Stimulated activated CD8-positive, alpha-beta memory T cell treated with anti-CD3 and anti-CD28 coated beads, Interleukin-7, amount 100 ng/mL, for 1 hour (primary cell): ENCODE results near the gene MRPL28.
A peak's percentile ranks its signal among the peaks of the same experiment; 100 is the strongest.
"Not testable (repeated sequence)": the region's sequence is repeated elsewhere in the genome, so short reads cannot be mapped to it uniquely, and the experiment has no call there.

ENCODE experiments used
- DNase-seq, 2 donors: peaks; one replicate each; pipeline ENCODE4 v3.0.0-alpha.2; 2020; ENCODE audit warnings: low read depth in 2 of 2

The MRPL28 gene

DNA sequence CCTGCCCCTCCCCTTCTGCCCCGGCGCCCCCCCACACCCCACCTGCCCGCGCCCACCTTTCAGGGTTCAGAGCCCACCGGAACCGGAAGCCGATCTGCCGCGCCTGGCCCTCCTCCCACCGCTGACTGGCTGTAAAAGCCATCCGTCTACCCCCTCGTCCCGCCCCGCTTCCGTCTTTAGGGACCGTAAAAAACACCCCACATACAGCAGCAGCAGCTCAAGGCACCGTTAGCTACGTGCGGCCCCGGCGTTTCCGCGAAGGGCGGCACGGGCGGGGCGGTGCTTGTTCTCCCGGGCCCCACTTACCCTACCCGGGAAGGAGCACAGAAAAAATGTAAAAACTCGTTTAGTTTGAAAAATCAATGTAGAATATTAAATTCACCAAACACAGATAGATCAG, at the start of gene MRPL28:
MRPL28 (minus strand) TSS at position 96 of the 400 bp plus-strand sequence. CDS start 320 bp downstream, outside the sequence.
- DNase-seq = peak; percentile 80 to 88

DNA sequence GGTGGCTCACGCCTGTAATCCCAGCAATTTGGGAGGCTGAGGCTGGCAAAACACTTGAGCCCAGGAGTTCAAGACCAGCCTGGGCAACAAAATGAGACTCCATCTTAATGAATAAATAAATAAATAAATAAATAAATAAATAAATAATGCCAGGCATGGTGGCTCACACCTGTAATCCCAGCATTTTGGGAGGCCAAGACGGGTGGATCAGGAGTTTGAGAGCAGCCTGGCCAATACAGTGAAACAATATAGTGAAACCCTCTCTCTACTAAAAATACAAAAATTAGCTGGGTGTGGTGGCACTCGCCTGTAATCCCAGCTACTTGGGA, 44.8 kb upstream of the MRPL28 start:
- DNase-seq = not testable (repeated sequence)

DNA sequence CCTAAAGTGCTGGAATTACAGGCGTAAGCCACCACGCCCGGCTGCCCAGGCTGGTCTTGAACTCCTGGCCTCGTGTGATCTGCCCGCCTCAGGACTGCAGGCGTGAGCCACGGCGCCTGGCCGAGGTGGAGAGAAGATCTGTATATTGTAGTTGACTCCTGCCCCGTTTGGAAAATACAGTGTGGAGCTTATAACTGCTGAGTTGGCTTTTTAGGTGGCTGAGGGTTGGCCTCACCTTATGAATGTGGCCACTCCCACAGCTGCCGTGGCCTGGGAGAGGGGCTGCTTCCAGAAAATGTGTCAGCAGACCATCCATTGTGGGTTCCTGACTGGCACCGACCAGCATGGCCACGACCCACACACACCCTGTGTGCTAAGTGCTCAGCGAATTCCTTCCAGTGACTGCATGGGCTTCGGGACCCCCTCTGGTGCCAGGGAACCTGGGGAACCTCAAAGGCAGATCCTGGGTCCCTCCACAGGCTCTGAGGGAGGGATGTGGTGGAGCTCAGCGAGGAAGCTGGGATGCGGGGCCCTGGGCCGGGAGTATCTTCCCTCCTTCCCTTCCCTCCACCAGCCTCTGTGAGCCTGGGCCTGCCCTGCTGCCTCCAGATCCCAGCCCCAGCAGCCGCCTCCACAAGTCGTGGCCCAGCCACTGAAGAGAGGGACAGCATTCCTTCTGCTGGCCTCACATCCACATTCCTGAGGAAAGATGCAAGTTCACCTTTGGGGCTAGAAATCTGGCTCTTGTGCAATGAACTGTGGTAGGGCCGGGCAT, 44.2 kb upstream of the MRPL28 start:
- DNase-seq = no peak

DNA sequence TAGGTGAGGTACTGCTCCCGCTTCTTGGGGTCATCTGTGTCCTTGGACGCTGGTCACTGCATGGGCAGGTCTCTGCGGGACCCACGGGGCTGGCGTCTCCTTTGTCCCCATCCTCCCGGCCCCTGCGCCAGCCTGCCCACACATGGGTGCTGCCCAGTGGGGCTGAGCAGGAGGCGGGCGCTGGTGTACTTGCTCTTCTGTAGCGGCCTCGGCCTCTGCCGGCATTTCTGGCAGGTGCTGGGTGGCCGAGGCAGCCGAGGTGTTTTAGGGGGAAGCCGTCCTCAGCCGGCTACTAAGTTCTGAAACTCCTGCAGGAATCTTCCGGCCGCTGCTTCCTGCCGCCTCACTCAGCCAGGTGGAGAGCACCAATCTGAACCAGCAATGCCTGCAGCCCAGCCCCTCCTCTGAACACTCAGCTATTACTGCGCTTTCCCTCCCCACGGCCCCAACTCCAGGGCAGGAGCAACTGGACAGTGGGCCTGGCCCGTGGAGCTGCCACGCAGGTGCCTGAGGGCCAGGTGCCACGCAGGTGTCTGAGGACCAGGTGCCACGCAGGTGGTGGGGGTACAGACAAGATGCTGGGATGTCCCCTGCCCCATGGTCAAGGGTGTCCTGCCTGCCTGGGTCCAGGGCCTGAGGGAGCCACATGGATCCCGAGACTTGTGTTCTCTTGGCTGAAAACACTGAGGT, 41.4 kb upstream of the MRPL28 start:
- DNase-seq = no peak

DNA sequence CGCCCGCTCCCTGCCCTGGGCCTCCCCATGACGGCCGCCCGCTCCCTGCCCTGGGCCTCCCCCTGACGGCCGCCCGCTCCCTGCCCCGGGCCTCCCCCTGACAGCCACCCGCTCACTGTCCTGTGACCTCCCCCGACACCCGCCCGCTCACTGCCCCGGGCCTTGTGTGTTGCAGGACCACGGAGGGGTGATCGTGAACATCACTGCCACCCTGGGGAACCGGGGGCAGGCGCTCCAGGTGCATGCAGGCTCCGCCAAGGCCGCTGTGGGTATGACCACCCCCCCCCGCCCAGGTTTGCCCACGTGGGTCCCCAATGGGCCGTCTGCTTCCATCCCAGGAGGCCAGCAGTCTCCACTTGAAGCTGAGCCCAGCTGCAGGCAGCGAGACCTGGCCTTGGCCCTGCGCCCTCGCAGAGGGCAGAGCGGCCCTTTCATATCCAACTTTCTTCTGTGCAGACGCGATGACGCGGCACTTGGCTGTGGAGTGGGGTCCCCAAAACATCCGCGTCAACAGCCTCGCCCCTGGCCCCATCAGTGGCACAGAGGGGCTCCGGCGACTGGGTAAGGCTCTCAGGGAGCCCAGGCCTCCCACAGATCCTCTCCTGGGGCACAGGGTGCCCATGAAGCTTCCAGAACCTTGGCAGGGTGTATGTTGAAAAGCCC, 40.3 kb upstream of the MRPL28 start:
- no peak for DNase-seq

DNA sequence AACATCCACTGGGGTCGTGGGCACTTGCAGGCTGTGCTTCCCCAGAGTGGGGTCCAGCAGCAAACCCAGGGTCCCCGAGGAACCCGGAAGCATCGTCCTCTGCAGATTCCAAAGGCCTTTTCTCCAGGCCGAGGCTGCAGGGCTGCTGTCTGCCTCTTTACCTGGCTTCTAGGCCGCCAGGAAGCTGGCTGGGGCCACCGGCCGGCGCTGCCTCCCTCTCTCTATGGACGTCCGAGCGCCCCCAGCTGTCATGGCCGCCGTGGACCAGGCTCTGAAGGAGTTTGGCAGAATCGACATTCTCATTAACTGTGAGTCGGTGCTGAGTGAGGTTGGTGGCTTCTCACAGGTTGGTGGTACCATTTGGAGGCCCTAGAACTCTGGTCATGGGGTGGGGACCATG, 36.9 kb upstream of the MRPL28 start:
- DNase-seq = no peak

DNA sequence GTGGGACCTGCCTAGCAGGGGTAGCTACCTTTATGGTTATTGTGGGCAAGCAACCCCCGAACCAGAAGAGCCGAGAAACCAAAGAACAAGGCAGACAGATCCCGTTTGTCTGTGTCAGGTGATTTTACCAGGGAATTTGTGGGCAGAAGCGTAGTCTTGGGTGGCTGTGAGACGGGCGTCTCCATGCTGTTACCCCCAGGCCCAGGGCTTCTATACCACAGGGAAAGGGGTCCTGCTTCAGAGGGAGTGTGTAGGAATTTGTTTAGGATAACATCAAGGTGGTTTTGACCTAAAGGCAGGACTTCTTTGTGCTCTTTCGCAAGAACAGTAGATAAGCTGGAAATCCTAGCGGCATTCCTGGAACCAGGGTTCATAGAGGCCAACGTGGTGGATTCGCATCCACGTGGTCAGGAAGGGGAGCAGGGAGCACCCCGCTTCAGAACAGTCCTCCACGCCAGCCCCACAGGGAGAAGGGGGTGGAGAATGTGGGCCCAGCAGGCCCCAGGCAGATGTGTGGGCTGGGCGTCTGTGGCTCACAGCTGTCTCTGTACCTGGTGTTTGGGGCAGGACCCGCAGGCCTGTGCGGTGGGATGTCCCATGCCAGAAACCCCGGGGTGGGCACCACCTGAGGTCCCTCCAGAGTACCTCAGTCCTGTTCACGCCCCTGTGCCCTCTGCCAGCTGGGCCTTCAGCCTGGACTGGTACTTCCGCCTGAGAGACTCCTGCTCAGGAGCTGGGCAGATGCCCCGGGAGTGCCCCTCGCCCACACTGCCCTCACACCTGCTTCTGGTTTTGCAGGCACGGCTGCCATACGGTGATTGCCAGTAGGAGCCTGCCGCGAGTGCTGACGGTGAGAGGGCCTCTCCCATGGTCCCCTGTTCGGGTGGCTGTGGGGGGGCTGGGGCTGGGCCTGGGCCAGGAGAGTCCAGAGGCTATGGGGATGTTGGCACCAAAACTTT, 35.5 kb upstream of the MRPL28 start:
- no peak for DNase-seq

DNA sequence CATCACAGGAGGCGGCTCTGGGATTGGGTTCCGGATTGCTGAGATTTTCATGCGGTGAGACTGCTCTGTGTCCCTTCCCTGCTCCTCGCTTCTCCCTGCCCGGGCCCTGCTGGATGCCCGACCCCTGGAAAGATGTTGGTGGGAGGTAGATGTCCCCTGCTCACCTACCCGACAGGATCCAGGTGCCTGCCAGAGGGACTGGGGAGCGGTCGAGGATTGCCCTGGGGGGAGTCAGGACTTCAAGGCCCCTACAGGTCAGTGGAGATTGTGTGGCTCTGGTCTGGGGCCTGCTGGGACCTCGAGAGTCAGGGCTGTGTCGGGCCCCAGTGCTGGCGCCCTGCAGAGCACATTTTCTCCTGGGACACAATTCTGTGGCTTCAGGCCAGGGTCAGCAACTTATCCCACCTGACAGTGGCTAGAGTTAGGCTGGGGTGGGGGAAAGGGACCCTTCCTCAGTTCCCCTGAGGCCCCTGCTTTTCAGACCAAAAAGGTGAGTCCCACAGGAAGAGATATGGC, 34.7 kb upstream of the MRPL28 start:
- DNase-seq = no peak

DNA sequence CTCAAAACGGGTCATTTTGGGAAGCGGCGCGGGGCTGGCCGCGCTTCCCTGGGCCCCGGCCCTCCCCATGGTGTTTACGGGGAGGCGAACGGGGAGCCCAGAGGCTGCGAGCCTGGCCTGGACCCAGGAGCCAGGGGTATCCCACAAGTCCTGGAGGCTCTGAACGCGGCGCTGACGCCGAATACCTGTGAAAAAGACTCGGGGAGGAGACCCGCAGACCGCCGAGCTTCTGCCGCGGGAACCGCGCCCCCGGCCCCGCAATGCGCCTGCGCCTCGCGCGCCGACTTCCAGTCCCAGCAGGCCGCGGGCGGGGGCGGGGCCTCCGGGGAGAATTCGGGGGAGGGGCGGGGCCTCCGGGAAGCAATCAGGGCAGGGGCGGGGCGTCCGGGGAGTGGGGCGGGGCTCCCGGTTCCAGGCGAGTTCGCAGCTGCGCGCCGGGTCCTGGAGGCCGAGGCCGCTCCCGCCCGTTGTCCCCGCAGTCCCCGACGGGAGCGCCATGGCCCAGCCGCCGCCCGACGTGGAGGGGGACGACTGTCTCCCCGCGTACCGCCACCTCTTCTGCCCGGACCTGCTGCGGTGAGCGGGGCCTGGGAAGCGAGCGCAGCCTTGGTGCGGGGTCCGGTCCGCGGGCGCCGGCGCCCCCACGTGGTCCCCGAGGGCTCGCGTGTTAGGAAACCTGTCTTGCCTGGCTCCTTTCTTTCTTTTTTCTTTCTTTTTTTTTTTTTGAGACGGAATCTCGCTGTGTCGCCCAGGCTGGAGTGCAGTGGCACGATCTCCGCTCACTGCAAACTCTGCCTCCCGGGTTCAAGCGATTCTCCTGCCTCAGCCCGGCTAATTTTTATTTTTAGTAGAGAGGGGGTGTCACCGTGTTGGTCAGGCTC, 31.4 kb upstream of the MRPL28 start, which contains the start of gene DECR2:
DECR2 (plus strand) TSS at position 418 of the 881 bp plus-strand sequence; CDS start at position 497, 79 bp downstream.
- DNase-seq = peak; percentile 98 to 99

DNA sequence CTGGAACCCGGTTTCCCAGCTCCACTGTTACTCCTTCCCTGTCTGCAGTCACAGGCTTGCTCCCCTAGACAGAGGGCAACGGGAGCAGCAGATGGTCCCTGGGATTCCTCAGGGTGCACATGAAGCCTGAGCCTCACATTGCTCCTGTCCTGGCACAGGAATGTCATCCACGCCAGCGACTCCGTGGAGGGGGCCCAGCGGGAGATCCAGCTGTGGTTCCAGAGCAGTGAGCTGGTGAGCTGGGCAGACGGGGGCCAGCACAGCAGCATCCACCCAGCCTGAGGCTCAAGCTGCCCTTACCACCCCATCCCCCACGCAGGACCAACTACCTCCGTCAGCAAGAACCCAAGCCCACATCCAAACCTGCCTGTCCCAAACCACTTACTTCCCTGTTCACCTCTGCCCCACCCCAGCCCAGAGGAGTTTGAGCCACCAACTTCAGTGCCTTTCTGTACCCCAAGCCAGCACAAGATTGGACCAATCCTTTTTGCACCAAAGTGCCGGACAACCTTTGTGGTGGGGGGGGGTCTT, 29.8 kb upstream of the MRPL28 start:
- no peak for DNase-seq

DNA sequence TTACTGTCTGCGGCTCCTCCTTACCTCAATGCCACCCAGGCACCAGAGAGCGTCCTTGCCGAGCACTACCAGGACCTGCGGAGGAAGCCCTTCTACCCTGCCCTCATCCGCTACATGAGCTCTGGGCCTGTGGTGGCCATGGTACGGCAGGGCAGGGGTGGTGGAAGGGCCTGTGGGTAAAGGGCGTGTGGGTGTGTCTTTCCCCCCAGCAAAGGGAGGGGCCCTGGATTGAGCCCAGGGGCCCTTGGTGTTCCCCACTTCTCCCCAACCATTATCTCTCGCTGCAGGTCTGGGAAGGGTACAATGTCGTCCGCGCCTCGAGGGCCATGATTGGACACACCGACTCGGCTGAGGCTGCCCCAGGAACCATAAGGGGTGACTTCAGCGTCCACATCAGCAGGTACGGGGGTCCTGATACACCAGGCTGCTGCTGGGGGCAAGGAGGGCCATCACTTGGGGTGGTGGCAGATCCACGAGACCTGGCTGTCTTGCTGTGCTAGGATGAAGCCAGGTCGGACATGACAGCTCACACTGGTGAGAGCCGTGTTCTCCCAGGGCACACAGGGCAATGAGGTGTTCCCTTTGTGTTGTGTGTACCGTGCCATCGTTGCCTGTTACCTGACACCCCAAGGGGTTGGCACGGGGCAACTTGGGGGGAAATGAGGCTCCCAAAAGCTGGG, 29.1 kb upstream of the MRPL28 start:
- DNase-seq = no peak

DNA sequence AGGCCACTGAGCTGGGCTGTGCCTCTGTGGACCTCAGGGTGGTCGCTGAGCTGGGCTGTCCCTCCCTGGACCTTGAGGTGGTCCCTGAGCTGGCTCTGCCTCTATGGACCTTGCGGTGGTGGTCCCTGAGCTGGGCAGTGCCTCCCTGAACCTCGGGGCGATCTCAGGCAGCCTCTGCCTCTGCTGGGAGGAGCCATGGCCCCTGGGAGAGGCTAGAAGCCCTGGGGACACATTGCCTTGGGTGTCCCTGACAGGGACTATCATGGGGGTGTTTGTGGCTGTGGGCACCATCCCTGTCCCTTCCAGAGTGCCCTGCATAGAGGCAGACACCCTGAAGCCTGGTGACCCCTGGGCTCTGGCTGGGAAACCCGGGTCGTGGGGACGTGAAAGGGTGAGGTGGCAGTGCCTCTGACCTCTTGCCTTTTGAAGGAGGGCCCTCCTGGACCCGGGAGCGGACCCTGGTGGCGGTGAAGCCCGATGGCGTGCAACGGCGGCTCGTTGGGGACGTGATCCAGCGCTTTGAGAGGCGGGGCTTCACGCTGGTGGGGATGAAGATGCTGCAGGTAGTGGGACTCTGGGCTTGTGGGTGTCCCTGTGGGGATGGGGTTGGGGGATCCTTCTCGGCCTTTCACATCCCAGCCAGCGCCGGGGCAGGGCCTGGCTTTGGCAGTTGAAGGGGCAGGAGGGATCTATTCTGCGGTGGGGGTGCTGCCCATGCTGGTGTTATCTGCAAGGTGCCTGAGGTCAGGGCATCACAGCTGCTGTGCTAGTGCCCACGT, 28.4 kb upstream of the MRPL28 start:
- no peak for DNase-seq

DNA sequence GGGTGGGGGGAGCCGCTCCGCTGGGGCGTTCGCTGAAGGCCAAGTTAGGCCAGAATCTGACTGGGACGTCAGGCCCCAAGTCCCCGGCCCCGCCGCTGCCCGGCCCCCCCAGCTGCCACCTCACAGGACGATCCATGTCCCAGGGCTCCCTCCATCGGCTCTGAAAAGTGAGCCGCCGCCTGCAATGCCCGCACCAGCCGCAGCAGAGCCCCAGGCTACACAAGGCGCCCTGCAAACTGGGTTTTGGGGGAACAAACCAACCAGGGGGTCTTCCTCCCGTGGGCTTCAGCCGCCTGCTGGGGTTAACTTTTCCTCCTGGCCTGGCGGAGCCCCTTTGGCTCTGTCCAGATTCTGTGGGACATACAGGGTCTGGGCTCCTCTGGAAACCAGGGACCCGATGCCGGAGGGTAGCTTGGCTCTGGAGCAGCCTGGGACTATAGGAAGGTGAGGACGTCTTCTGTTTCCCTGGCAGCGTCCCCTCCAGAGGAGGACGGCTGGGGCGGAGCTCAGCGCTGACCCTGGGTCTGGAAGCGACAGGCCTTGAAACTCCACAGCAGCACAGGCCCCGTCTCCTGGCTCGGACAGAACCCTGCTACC, 27.5 kb upstream of the MRPL28 start:
- DNase-seq = no peak

DNA sequence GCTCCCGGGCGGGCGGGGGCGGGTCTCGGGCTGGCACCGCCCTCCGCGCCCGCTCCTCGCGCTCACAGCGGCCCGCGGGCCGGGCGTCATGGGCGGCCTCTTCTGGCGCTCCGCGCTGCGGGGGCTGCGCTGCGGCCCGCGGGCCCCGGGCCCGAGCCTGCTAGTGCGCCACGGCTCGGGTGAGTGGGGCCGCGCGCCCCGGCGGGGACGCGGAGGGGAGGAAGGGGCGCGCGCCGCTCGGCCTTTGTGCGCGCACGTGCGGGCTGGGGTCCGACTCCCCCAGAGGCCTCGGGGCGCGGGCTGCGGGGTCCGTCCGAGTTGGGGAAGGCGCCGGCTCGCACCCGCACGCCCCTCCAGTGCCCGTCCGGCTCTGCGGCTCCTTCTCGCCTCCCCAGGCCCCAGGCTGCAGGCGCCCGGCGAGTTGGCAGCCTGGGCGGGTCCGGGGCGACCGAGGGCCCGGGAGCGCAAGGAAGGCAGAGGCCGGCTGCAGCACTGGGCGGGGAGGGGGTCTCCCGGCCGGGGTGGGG, 26.9 kb upstream of the MRPL28 start, which contains the start of gene NME4:
NME4 (plus strand) TSS at position 65 of the 527 bp plus-strand sequence; CDS start at position 89, 24 bp downstream.
- no peak for DNase-seq

DNA sequence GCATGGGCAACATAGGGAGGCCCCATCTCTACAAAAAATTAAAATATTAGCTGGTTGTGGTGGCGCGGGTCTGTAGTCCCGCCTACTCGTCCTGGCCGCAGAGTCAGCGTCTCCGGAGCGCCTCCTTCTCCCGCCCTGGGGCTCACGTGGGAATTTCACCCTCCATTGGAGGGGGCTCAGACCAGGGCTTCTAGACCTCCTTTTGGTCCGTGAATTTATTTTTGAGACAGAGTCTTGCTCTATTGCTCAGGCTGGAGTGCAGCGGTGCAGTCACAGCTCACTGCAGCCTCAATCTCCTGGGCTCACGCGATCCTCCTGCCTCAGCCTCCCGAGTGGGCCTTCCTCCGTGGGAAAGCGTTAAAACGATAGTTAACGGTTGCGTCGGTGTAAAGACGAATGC, 26.3 kb upstream of the MRPL28 start:
- DNase-seq = no peak

DNA sequence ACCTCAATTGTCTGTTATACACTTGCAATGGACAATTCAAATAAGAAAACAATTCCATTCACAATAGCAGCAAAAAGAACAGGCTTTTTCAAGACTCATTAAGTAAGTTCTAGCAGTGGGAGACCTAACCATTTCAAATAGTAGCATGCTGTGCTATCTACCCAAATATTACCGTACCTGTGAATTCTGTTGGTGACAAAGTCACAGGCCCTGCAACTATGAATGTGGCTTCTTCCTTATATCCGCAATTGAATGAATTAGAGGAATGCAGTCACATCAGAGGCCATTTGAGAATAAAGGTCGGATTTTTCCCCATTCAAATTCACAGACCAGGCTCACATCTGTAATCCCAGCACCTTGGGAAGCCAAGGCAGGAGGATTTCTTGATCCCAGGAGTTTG, 25.9 kb upstream of the MRPL28 start:
- no peak for DNase-seq

DNA sequence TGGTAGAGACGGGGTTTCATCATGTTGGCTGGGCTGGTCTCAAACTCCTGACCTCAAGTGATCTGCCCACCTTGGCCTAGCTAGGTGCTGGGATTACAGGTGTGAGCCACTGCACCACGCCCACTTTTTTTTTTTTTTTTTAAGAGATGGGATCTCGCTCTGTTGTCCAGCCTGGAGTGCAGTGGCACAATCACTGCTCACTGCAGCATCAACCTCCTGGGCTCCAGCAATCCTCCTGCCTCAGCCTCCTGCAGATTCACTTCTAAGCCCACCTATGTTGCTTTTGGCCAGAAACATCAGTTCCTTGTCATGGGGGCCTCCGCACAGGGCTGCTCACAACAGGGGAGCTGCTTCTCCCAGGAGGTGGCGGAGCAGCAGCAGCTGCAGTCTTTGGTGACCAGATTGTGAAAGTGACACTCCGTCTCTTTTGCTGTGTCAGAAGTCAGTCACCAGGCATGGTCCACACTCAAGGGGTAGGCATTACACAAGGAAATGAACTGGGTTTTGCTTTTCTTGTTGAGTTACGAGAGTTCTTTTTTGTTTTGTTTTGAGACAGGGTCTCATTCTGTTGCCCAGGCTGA, 22.2 kb upstream of the MRPL28 start:
- DNase-seq = no peak
